Kidney tubule cell (primary cell): Measurements from ENCODE around the gene GNAS-AS1.

ENCODE experiments used
- DNase-seq: peaks from one replicate; pipeline ENCODE4 v3.0.0-alpha.2; 2018; ENCODE audit warnings: low spot score

GNAS-AS1 gene

GRCh38 chr20:58778760-58779159 is 71.9 kb downstream of the GNAS-AS1 start:
- DNase-seq: no peak

- DNase-seq: no peak
Measured at GRCh38 chr20:58777657-58778056, 73.0 kb downstream of the GNAS-AS1 start.

GRCh38 chr20:58776109-58776508 is 74.6 kb downstream of the GNAS-AS1 start:
- no peak for DNase-seq

- no peak for DNase-seq
Measured at GRCh38 chr20:58775371-58775770, 75.3 kb downstream of the GNAS-AS1 start.

GRCh38 chr20:58774667-58775263 is 75.9 kb downstream of the GNAS-AS1 start:
- no peak for DNase-seq

- no peak for DNase-seq
Measured at GRCh38 chr20:58774214-58774613, 76.5 kb downstream of the GNAS-AS1 start.

- DNase-seq: no peak
Measured at GRCh38 chr20:58772786-58773185, 77.9 kb downstream of the GNAS-AS1 start.
